Measurements from ENCODE around the gene UBXN4. TPM values are rescaled to one million over a fixed set of nuclear protein-coding genes. Genes with fewer than 3 reads are reported as not detected.
A peak's percentile ranks its signal among the peaks of the same experiment; 100 is the strongest.

UBXN4 gene
- total and polyA plus RNA-seq, 2 of the 4 experiments (the other 2 are of a cell fraction), result 48.1 to 49.1 TPM

DNA sequence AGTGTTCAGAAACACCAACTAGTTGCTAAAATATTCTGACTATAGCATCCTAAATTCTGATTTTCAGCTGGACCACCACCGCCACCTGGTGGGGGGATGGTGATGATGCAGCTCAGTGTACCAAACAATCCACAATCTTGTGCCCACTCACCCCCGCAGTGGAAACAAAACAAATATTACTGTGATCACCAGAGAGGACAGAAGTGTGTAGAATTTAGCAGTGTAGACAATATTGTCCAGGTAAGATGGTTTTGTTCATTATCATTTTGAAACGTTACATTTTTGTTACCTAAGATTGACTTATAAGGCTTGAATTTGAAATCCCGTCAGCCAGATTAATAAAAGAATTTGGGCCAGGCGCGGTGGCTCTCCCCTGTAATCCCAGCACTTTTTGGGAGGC, 31.7 kb upstream of the UBXN4 start:
- no TSS peak for BruUV-seq (replicated peaks)
- in situ Hi-C loops (cut with MboI; ENCODE audit: low sequenced_read_pairs), result loop anchor here (5.0 kb wide), 1 partner anchor 703 kb away; no protein-coding TSS in a partner anchor
- peak; percentile 94 for ATAC-seq (ENCODE audit: low read depth)

More for the DNA sequence above, 31.7 kb upstream of the UBXN4 start:
- no peak for TF ChIP-seq FOS (IDR thresholded peaks at IDR 0.05; ENCODE audit: low read depth, low read length)
- TF ChIP-seq RFX5 (IDR thresholded peaks at IDR 0.05; ENCODE audit: low read depth, low read length), result no peak
- no peak for TF ChIP-seq RCOR1 (IDR thresholded peaks at IDR 0.05; ENCODE audit: insufficient replicate concordance, low read length)
- TF ChIP-seq, protein P1, sequence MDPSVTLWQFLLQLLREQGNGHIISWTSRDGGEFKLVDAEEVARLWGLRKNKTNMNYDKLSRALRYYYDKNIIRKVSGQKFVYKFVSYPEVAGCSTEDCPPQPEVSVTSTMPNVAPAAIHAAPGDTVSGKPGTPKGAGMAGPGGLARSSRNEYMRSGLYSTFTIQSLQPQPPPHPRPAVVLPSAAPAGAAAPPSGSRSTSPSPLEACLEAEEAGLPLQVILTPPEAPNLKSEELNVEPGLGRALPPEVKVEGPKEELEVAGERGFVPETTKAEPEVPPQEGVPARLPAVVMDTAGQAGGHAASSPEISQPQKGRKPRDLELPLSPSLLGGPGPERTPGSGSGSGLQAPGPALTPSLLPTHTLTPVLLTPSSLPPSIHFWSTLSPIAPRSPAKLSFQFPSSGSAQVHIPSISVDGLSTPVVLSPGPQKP (IDR thresholded peaks at IDR 0.05; ENCODE audit: borderline replicate concordance, low read depth, low read length), result no peak
- TF ChIP-seq SMC3 (IDR thresholded peaks at IDR 0.05; ENCODE audit: low read depth, low read length), result peak; percentile 91
- no peak for TF ChIP-seq MXI1 (IDR thresholded peaks at IDR 0.05; ENCODE audit: borderline replicate concordance, low read depth, low read length)
- TF ChIP-seq, protein P2, sequence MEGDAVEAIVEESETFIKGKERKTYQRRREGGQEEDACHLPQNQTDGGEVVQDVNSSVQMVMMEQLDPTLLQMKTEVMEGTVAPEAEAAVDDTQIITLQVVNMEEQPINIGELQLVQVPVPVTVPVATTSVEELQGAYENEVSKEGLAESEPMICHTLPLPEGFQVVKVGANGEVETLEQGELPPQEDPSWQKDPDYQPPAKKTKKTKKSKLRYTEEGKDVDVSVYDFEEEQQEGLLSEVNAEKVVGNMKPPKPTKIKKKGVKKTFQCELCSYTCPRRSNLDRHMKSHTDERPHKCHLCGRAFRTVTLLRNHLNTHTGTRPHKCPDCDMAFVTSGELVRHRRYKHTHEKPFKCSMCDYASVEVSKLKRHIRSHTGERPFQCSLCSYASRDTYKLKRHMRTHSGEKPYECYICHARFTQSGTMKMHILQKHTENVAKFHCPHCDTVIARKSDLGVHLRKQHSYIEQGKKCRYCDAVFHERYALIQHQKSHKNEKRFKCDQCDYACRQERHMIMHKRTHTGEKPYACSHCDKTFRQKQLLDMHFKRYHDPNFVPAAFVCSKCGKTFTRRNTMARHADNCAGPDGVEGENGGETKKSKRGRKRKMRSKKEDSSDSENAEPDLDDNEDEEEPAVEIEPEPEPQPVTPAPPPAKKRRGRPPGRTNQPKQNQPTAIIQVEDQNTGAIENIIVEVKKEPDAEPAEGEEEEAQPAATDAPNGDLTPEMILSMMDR (conservative IDR thresholded peaks at IDR 0.05; ENCODE audit: low read depth, low read length), result peak; percentile 89
- TF ChIP-seq RAD21 (IDR thresholded peaks at IDR 0.05; ENCODE audit: low read length), result peak; percentile 92
- TF ChIP-seq, protein P3, sequence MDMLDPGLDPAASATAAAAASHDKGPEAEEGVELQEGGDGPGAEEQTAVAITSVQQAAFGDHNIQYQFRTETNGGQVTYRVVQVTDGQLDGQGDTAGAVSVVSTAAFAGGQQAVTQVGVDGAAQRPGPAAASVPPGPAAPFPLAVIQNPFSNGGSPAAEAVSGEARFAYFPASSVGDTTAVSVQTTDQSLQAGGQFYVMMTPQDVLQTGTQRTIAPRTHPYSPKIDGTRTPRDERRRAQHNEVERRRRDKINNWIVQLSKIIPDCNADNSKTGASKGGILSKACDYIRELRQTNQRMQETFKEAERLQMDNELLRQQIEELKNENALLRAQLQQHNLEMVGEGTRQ (IDR thresholded peaks at IDR 0.05; ENCODE audit: low read depth, low read length), result no peak
- TF ChIP-seq CHD1 (IDR thresholded peaks at IDR 0.05; ENCODE audit: low read depth, low read length), result no peak
- no peak for TF ChIP-seq MAZ (IDR thresholded peaks at IDR 0.05; ENCODE audit: borderline replicate concordance, low read depth, low read length)
- no peak for TF ChIP-seq NFE2L2 (IDR thresholded peaks at IDR 0.05; ENCODE audit: low read depth, low read length)
- TF ChIP-seq MAFK (IDR thresholded peaks at IDR 0.05; ENCODE audit: low read depth, low read length), result no peak
- no peak for TF ChIP-seq CEBPB (IDR thresholded peaks at IDR 0.05; ENCODE audit: low read depth, low read length)
- no peak for TF ChIP-seq POLR2A (IDR thresholded peaks at IDR 0.05; ENCODE audit: low read depth, low read length)
- TF ChIP-seq BHLHE40 (IDR thresholded peaks at IDR 0.05; ENCODE audit: low read depth, low read length), result no peak
- ChIA-PET CTCF (interaction anchor here (0.9 to 2.6 kb wide), 10 partner anchors 8 to 721 kb away, joined by 3 to 21 read pairs (median 4); no protein-coding TSS in a partner anchor), POLR2A (ENCODE audit: unreplicated experiment) (no interaction called here)
- H3K36me3 ChIP-seq (ENCODE audit: control insufficient read depth, insufficient read depth, low read length), result peaks cover 2% of the 10 kb centered on the region; the same call in 1 of the 2 replicates
- H3K9me3 ChIP-seq (ENCODE audit: control insufficient read depth, insufficient read depth, low read length), result no peaks in the 10 kb centered on the region
- H4K8ac ChIP-seq (ENCODE audit: low read depth in 2 of 2, low read length in 2 of 2), result no peak overlapping the region
- H3K14ac ChIP-seq (replicated peaks; ENCODE audit: low read depth, low read length), result no peak overlapping the region
- WGBS, 2 experiments (ENCODE audit: extremely low coverage in 2 of 2, insufficient read length in 1 of 2), result 96% methylated on average over 4 of the region's 6 CpGs; no CpG with 5 or more reads in 1 of the 2 experiments
- H4K91ac ChIP-seq (ENCODE audit: insufficient read depth, low read depth, low read length), result no peak overlapping the region
- H2BK120ac ChIP-seq (ENCODE audit: low read depth, low read length), result no peak overlapping the region
- DNase-seq, result peak; percentile 39
- H3K9ac ChIP-seq (ENCODE audit: low read depth, low read length), result no peak overlapping the region
- H2BK15ac ChIP-seq (ENCODE audit: low read depth, low read length), result no peak overlapping the region
- no peaks in the 10 kb centered on the region; a peak in 1 of 4 replicates for H3K79me1 ChIP-seq (ENCODE audit: low read depth in 1 of 2, low read length in 2 of 2)
- no peak overlapping the region for H3K4me3 ChIP-seq (ENCODE audit: insufficient read depth, low read depth, low read length)
- no peaks in the 10 kb centered on the region for H3K4me1 ChIP-seq (ENCODE audit: control insufficient read depth, insufficient read depth, low read length)
- no peak overlapping the region for H2AK9ac ChIP-seq (replicated peaks; ENCODE audit: low read depth, low read length, poor library complexity)
- H2AFZ ChIP-seq (replicated peaks; ENCODE audit: low read length, poor library complexity), result no peak overlapping the region
- H3K4me2 ChIP-seq (ENCODE audit: low read depth, low read length), result no peak overlapping the region
- H3K4ac ChIP-seq (ENCODE audit: low read depth, low read length), result no peak overlapping the region
- no peaks in the 10 kb centered on the region for H3K9me1 ChIP-seq (ENCODE audit: insufficient read depth, low read length)
- dilution Hi-C loops (cut with HindIII; ENCODE audit: low sequenced_read_pairs, unreplicated experiment) (no loop called here), intact Hi-C loops (cut with micrococcal nuclease) (loop anchor here (1.0 to 10.0 kb wide), 6 partner anchors 135 to 723 kb away; partner anchors contain the start of genes R3HDM1 and ZRANB3)
- H2AK5ac ChIP-seq (ENCODE audit: low read depth, low read length), result no peak overlapping the region
- no peak overlapping the region for H4K5ac ChIP-seq (ENCODE audit: low read depth, low read length)
- H3K27ac ChIP-seq (ENCODE audit: insufficient read depth, low read length), result no peak overlapping the region
- H3K27me3 ChIP-seq (ENCODE audit: control insufficient read depth, insufficient read depth, low read length), result no peaks in the 10 kb centered on the region
- H3K18ac ChIP-seq (ENCODE audit: low read depth, low read length), result no peak overlapping the region
- no peak overlapping the region for H3K23ac ChIP-seq (ENCODE audit: low read depth, low read length)
- no peak overlapping the region for H2BK20ac ChIP-seq (ENCODE audit: low read depth, low read length)
- H3K56ac ChIP-seq (ENCODE audit: extremely low read depth, insufficient read depth, low read length), result no peak overlapping the region
- no peak overlapping the region for H2BK5ac ChIP-seq (ENCODE audit: low read depth, low read length, poor library complexity, severe bottlenecking)
- no peaks in the 10 kb centered on the region for H4K20me1 ChIP-seq (ENCODE audit: insufficient read depth, low read length)

Data from IMR-90 (cell line).